ENCODE measurements around the gene SPATA9. TPM values are rescaled to one million over a fixed set of nuclear protein-coding genes. Genes with fewer than 3 reads are reported as not detected.

SPATA9 gene
- not detected in 2 replicates for total RNA-seq (2021; fragmentation: NEBNext Ultra II Directional; extraction: Animal tissue kit (Norgen Biotek cat#: 25700))
- polyA plus RNA-seq (2011; rRNA removed), result not detected in 2 replicates
- not detected for polyA plus RNA-seq (2011; cell fraction: cytosol; rRNA removed)
- polyA plus RNA-seq (2011; cell fraction: nucleus; rRNA removed), result not detected
- polyA plus RNA-seq (2012, experiment 1 of 2), result 0.09 TPM in 1 of 4 replicates, not detected in the others
- polyA plus RNA-seq (2012, experiment 2 of 2), result not detected
- not detected for polyA plus RNA-seq (2013, experiment 1 of 2)
- not detected for polyA plus RNA-seq (2013, experiment 2 of 2)
- not detected in 2 replicates for polyA minus RNA-seq (2011; rRNA and poly(A)+ RNA removed)
- polyA minus RNA-seq (2011; cell fraction: cytosol; rRNA and poly(A)+ RNA removed), result not detected
- not detected for polyA minus RNA-seq (2011; cell fraction: nucleus; rRNA and poly(A)+ RNA removed)
- long read RNA-seq, experiment 1, result 0 reads
- long read RNA-seq, experiment 2, result 0 reads

- 87% methylated on average over 1 of the region's 1 CpG; no CpG with 5 or more reads in 1 of the 2 experiments for WGBS, 2 experiments (ENCODE audit: extremely low coverage in 1 of 2, insufficient coverage in 1 of 2, insufficient read length in 1 of 2, insufficient replicate concordance in 2 of 2, low coverage in 1 of 2, low lambda C conversion rate in 2 of 2, missing lambda C conversion rate in 1 of 2)
- CTCF ChIA-PET (ENCODE audit: partially characterized antibody), result no interaction called here
- no peak within 1 kb of the TSS for H2AFZ ChIP-seq (ENCODE audit: low read length)
- no peak for TF ChIP-seq ATF3 (IDR thresholded peaks at IDR 0.05; ENCODE audit: insufficient read depth, low read depth, low read length)
- TF ChIP-seq TBP (IDR thresholded peaks at IDR 0.05; ENCODE audit: low read depth, low read length), result no peak
- no peak for TF ChIP-seq GTF2F1 (IDR thresholded peaks at IDR 0.05; ENCODE audit: borderline replicate concordance, low read depth, low read length)
- no peak for TF ChIP-seq FOSL1 (IDR thresholded peaks at IDR 0.05; ENCODE audit: insufficient read depth, low read depth, low read length)
- no peak for TF ChIP-seq ASH2L (IDR thresholded peaks at IDR 0.05; ENCODE audit: low read length)
- no peak for TF ChIP-seq HDAC6 (IDR thresholded peaks at IDR 0.05; ENCODE audit: low read depth, low read length)
- TF ChIP-seq RAD21 (IDR thresholded peaks at IDR 0.05 in 1 of 2, conservative IDR thresholded peaks at IDR 0.05 in 1 of 2; ENCODE audit: low read depth in 2 of 2, low read length in 2 of 2), result no peak
- no peak for TF ChIP-seq KDM5A (IDR thresholded peaks at IDR 0.05; ENCODE audit: low read length)
- no peak for TF ChIP-seq NRF1 (IDR thresholded peaks at IDR 0.05; ENCODE audit: low read depth, low read length)
- no peak for TF ChIP-seq CREB1 (IDR thresholded peaks at IDR 0.05)
- TF ChIP-seq TAF1 (IDR thresholded peaks at IDR 0.05; ENCODE audit: low read depth, low read length), result no peak
These were observed at the start of gene SPATA9 for GRCh38 chr5:95682891-95683290. SPATA9 (minus strand) TSS chr5:95682991; CDS start chr5:95682854, 137 bp downstream.

More at GRCh38 chr5:95682891-95683290, at the start of gene SPATA9:
- Histone ChIP-seq H3K9me3 (ENCODE audit: insufficient read depth in 2 of 2, low read depth in 1 of 2, low read length in 1 of 2) (no peaks in the 10 kb centered on the region), H4K91ac (replicated peaks; ENCODE audit: insufficient read length, low read length) (no peak within 1 kb of the TSS), H2BK20ac (ENCODE audit: low read length) (no peak within 1 kb of the TSS), H3K4me2 (ENCODE audit: insufficient read depth in 1 of 2, low read depth in 2 of 2, low read length in 2 of 2) (no peak within 1 kb of the TSS), H2BK120ac (replicated peaks; ENCODE audit: low read depth, low read length) (no peak within 1 kb of the TSS), H2AK5ac (ENCODE audit: low read depth, low read length) (no peak within 1 kb of the TSS), H3K27ac (ENCODE audit: low read depth, low read length) (no peak within 1 kb of the TSS), H3K23ac (ENCODE audit: insufficient read length) (no peak within 1 kb of the TSS), H3K79me2 (ENCODE audit: control insufficient read depth in 1 of 2, insufficient read depth in 2 of 2, low read length in 2 of 2) (no peaks in the 10 kb centered on the region), H3K27me3 (replicated peaks in 1 of 4; ENCODE audit: control insufficient read depth in 3 of 4, extremely low read depth in 1 of 4, insufficient read depth in 3 of 4, low read length in 3 of 4) (no peaks in the 10 kb centered on the region), H3K56ac (replicated peaks; ENCODE audit: insufficient read length, low read depth, low read length) (no peak within 1 kb of the TSS), H4K5ac (ENCODE audit: insufficient read length, low read depth, low read length) (no peak within 1 kb of the TSS), H3K36me3 (ENCODE audit: control insufficient read depth in 2 of 4, insufficient read depth in 4 of 4, low read length in 3 of 4) (no peaks in the 10 kb centered on the region), H4K8ac (ENCODE audit: extremely low read depth, insufficient read depth, low read length) (no peak within 1 kb of the TSS), H2BK5ac (ENCODE audit: low read depth, low read length) (no peak within 1 kb of the TSS), H3K79me1 (ENCODE audit: low read depth, low read length) (no peaks in the 10 kb centered on the region), H3K4ac (replicated peaks; ENCODE audit: insufficient read length, low read depth, low read length) (no peak within 1 kb of the TSS), H3K23me2 (ENCODE audit: low read depth, low read length) (no peaks in the 10 kb centered on the region), H2BK12ac (ENCODE audit: low read depth, low read length) (no peak within 1 kb of the TSS), H3K4me3 (ENCODE audit: extremely low read depth in 1 of 4, insufficient read depth in 2 of 4, low read depth in 3 of 4, low read length in 4 of 4) (no peak within 1 kb of the TSS), H3K18ac (ENCODE audit: extremely low read depth, low read length) (no peak within 1 kb of the TSS), H3K9ac (replicated peaks in 1 of 4; ENCODE audit: extremely low read depth in 1 of 4, low read depth in 3 of 4, low read length in 3 of 4) (no peak within 1 kb of the TSS), H4K20me1 (replicated peaks in 1 of 2; ENCODE audit: control insufficient read depth in 1 of 2, insufficient read depth in 2 of 2, low read length in 2 of 2) (no peaks in the 10 kb centered on the region), H2BK15ac (ENCODE audit: low read length) (no peak within 1 kb of the TSS), H3K14ac (ENCODE audit: insufficient read length) (no peak within 1 kb of the TSS), H3K4me1 (replicated peaks in 1 of 4; ENCODE audit: control insufficient read depth in 3 of 4, insufficient read depth in 4 of 4, low read length in 3 of 4) (peaks cover 0 to 3% (median 0%) of the 10 kb centered on the region in 4 experiments; a peak in 1 of 7 replicates)
- DNase-seq (ENCODE audit: low read depth in 1 of 2, low spot score in 2 of 2) (no peak), FAIRE-seq (no peak)
- POLR2A ChIA-PET (ENCODE audit: partially characterized antibody), result no interaction called here
